ENCODE measurements around the gene TM9SF1. TPM values are rescaled to one million over a fixed set of nuclear protein-coding genes. Genes with fewer than 3 reads are reported as not detected.

Gene TM9SF1
- total RNA-seq, 4 donors from 2014 or later: 46.8 to 61.3 (median 54.6) TPM

DNA sequence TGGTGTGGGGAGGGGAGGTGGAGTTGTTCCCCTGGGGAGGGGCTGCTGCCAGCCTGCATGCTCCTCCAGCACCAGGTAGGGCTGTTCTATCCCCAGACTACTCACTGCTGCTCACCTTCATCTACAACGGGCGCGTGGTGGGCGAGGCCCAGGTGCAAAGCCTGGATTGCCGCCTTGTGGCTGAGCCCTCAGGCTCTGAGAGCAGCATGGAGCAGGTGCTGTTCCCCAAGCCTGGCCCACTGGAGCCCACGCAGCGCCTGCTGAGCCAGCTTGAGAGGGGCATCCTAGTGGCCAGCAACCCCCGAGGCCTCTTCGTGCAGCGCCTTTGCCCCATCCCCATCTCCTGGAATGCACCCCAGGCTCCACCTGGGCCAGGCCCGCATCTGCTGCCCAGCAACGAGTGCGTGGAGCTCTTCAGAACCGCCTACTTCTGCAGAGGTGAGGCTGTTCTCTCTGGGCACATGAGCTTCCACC is 30.7 kb downstream of the TM9SF1 start:
- no peak for DNase-seq (ENCODE audit: low spot score in 2 of 2)
- peaks cover 5 to 81% (median 34%) of the 10 kb centered on the region in 3 donors for H3K36me3 ChIP-seq
- TF ChIP-seq, protein P1, sequence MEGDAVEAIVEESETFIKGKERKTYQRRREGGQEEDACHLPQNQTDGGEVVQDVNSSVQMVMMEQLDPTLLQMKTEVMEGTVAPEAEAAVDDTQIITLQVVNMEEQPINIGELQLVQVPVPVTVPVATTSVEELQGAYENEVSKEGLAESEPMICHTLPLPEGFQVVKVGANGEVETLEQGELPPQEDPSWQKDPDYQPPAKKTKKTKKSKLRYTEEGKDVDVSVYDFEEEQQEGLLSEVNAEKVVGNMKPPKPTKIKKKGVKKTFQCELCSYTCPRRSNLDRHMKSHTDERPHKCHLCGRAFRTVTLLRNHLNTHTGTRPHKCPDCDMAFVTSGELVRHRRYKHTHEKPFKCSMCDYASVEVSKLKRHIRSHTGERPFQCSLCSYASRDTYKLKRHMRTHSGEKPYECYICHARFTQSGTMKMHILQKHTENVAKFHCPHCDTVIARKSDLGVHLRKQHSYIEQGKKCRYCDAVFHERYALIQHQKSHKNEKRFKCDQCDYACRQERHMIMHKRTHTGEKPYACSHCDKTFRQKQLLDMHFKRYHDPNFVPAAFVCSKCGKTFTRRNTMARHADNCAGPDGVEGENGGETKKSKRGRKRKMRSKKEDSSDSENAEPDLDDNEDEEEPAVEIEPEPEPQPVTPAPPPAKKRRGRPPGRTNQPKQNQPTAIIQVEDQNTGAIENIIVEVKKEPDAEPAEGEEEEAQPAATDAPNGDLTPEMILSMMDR (IDR thresholded peaks at IDR 0.05): no peak
- TF ChIP-seq POLR2A (IDR thresholded peaks at IDR 0.05) (no peak), EP300 (IDR thresholded peaks at IDR 0.05) (no peak)
- peak overlapping the region in 1 of 4 donors; percentile 99 for H3K27ac ChIP-seq
- no peaks in the 10 kb centered on the region for H3K9me3 ChIP-seq
- H3K4me3 ChIP-seq: no peak overlapping the region
- peaks cover 0 to 46% (median 19%) of the 10 kb centered on the region in 4 donors for H3K4me1 ChIP-seq
- WGBS, 2 donors: 91 to 94% methylated on average over 8 to 10 of the region's 14 CpGs
- H3K27me3 ChIP-seq: no peaks in the 10 kb centered on the region

DNA sequence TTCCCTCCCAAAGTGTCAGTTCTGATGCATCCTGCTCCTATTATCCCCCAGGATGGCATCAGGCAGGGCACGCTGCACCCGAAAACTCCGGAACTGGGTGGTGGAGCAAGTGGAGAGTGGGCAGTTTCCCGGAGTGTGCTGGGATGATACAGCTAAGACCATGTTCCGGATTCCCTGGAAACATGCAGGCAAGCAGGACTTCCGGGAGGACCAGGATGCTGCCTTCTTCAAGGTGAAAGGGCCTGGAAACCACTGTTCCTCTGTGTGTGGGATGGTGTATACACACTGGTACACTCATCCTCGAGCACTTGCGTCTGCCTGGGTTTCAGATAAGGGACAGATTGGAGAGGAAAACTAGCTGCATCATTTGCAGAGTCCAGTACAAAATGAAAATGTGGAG is 33.1 kb downstream of the TM9SF1 start:
- no peaks in the 10 kb centered on the region for H3K27me3 ChIP-seq
- TF ChIP-seq EP300 (IDR thresholded peaks at IDR 0.05) (no peak), POLR2A (IDR thresholded peaks at IDR 0.05) (no peak)
- TF ChIP-seq, protein P1 (IDR thresholded peaks at IDR 0.05): no peak
- 29 to 47% methylated on average over 2 to 8 of the region's 8 CpGs for WGBS, 2 donors
- peak overlapping the region; percentile 94 to 99 (median 97) for H3K27ac ChIP-seq
- peaks cover 0 to 46% (median 19%) of the 10 kb centered on the region in 4 donors for H3K4me1 ChIP-seq
- no peak for DNase-seq (ENCODE audit: low spot score in 2 of 2)
- H3K4me3 ChIP-seq: peak overlapping the region; percentile 61 to 91 (median 88)
- peaks cover 10 to 80% (median 46%) of the 10 kb centered on the region in 3 donors for H3K36me3 ChIP-seq
- no peaks in the 10 kb centered on the region for H3K9me3 ChIP-seq

DNA sequence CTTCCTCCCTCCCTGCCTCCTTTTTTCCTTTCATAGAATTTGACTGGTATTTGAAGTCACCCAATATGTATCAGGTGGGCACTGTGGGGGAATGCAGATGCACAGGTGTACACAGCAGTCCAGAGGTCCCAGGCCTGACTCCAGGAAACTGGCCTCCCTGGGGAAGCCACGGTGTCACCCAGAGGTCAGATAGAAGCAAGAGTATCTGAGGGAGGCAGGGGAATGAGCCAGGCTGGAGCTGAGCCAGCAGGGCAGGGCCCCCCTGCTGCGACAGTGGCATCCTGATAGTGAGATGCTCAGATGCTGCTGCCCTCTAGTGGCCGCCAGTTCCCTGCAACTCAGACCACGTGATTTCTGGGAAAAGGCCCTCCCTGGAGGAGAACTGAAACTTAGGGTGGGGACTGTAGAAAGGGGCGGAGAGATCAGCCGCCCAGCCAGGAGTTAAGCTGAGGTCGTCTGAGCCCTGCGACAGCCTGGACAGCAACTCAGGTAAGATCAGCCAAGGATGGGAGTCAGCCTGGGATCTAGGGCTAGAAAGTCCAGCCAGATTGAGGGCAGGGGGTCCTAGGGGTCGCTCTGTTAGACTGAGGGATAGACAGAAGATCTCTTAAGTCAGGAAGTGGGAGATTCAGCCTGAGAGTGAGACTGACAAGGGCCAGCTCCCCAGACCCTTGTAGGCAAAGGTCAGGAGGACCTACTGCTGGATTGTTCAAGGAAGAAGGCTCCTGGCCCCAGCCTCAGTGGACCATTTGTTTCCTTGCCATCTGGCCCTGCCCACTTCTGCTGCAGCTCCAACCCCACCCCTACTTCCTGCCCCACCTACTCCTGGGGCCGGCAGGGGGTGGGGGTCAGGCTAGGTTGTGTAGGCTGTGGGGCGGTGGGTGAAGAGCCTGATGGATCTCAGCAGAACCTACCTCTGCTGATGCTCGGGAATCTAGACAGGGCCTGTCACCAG is 34.1 kb downstream of the TM9SF1 start, which contains the start of gene IRF9:
TSS of gene IRF9 (plus strand) at position 416 of the 955 bp plus-strand sequence. CDS start 880 bp downstream, outside the sequence.
- 0 to 1% methylated on average over 12 of the region's 12 CpGs for WGBS, 2 donors
- Histone ChIP-seq H3K4me3 (peak within 1 kb of the TSS; percentile 61 to 91 (median 88)), H3K9me3 (no peaks in the 10 kb centered on the region), H3K36me3 (peaks cover 10 to 80% (median 53%) of the 10 kb centered on the region in 3 donors), H3K4me1 (peaks cover 0 to 46% (median 19%) of the 10 kb centered on the region in 4 donors), H3K27me3 (no peaks in the 10 kb centered on the region), H3K27ac (peak within 1 kb of the TSS; percentile 94 to 99 (median 97))
- peak; percentile 98 to 100 for DNase-seq (ENCODE audit: low spot score in 2 of 2)
- peak; percentile 28 to 71 for TF ChIP-seq POLR2A (IDR thresholded peaks at IDR 0.05)
- peak; percentile 96 for TF ChIP-seq EP300 (IDR thresholded peaks at IDR 0.05)
- TF ChIP-seq, protein P1 (IDR thresholded peaks at IDR 0.05): peak; percentile 91 to 98 (median 97)

DNA sequence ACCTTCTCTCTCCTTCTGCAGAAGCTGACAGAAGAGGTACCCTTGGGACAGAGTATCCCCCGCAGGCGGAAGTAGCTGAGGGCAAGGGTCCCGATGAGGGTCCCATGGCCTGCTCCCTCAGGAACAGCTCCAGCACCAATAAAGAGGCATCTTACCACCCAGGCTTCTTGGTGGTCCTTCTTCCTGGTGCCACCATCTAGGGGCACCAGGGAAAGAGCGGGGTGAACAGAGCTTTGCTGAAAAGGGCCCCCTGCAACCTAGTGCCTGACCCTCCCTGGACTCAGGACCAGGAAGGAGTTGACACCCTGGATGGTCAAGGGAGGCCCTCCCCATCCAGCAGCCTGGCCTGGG is 34.8 kb downstream of the TM9SF1 start:
- H3K4me1 ChIP-seq: peaks cover 0 to 46% (median 19%) of the 10 kb centered on the region in 4 donors
- H3K27me3 ChIP-seq: no peaks in the 10 kb centered on the region
- peak overlapping the region; percentile 94 to 99 (median 97) for H3K27ac ChIP-seq
- 74 to 84% methylated on average over 4 of the region's 4 CpGs for WGBS, 2 donors
- H3K36me3 ChIP-seq: peaks cover 10 to 80% (median 54%) of the 10 kb centered on the region in 3 donors
- H3K4me3 ChIP-seq: no peak overlapping the region
- TF ChIP-seq POLR2A (IDR thresholded peaks at IDR 0.05) (no peak), EP300 (IDR thresholded peaks at IDR 0.05) (no peak)
- TF ChIP-seq, protein P1 (IDR thresholded peaks at IDR 0.05): no peak
- no peaks in the 10 kb centered on the region for H3K9me3 ChIP-seq
- DNase-seq (ENCODE audit: low spot score in 2 of 2): no peak

Measured in tibial nerve (tissue), 4 donors.